Measurements from ENCODE around the gene ABCA4.

GRCh38 chr1:94121411-94121821 lies 468 bp upstream of the ABCA4 start:
- TF ChIP-seq EZH2 (IDR thresholded peaks at IDR 0.05) (no peak), POLR2AphosphoS5 (IDR thresholded peaks at IDR 0.05; ENCODE audit: borderline replicate concordance, low read depth, low read length) (no peak), FOXP2 (optimal IDR thresholded peaks at IDR 0.05; ENCODE audit: control extremely low read depth, extremely low read length, insufficient read depth) (no peak)

All from SK-N-MC (cell line).